GM19238 (cell line): ENCODE data around the gene AASDH.
"Not testable (repeated sequence)": the region's sequence is repeated elsewhere in the genome, so short reads cannot be mapped to it uniquely, and the experiment has no call there.

ENCODE experiments used
- DNase-seq: peaks from one replicate; pipeline ENCODE4 v3.0.0; 2011; ENCODE audit warnings: low spot score; ENCODE audit not compliant: insufficient read length

Gene AASDH

GRCh38 chr4:56405016-56405415, 17.7 kb upstream of the AASDH start:
- no peak for DNase-seq

- no peak for DNase-seq
Measured at GRCh38 chr4:56400560-56400959, 13.3 kb upstream of the AASDH start.

GRCh38 chr4:56391270-56391669, 4.0 kb upstream of the AASDH start:
- no peak for DNase-seq

GRCh38 chr4:56389558-56389957, 2.3 kb upstream of the AASDH start:
- DNase-seq: no peak

- DNase-seq: no peak
Measured at GRCh38 chr4:56388306-56388705, 1.0 kb upstream of the AASDH start.

- DNase-seq: no peak
Measured at GRCh38 chr4:56386091-56386490, 1.2 kb downstream of the AASDH start.

- DNase-seq: no peak
Measured at GRCh38 chr4:56375458-56375857, 11.8 kb downstream of the AASDH start.

GRCh38 chr4:56374956-56375355, 12.3 kb downstream of the AASDH start:
- no peak for DNase-seq

- DNase-seq: no peak
Measured at GRCh38 chr4:56372774-56373173, 14.5 kb downstream of the AASDH start.

GRCh38 chr4:56371426-56372220, 15.7 kb downstream of the AASDH start:
- DNase-seq: no peak

GRCh38 chr4:56370377-56370776, 16.9 kb downstream of the AASDH start:
- no peak for DNase-seq

- DNase-seq: not testable (repeated sequence)
Measured at GRCh38 chr4:56362981-56363380, 24.3 kb downstream of the AASDH start.

- DNase-seq: no peak
Measured at GRCh38 chr4:56360071-56360470, 27.2 kb downstream of the AASDH start.

- DNase-seq: no peak
Measured at GRCh38 chr4:56356650-56357049, 30.6 kb downstream of the AASDH start.

GRCh38 chr4:56348576-56348975, 38.7 kb downstream of the AASDH start:
- DNase-seq: no peak

- no peak for DNase-seq
Measured at GRCh38 chr4:56345458-56345857, 41.8 kb downstream of the AASDH start.

- DNase-seq: no peak
Measured at GRCh38 chr4:56342746-56343145, 44.5 kb downstream of the AASDH start.

GRCh38 chr4:56330691-56331090, 56.6 kb downstream of the AASDH start:
- DNase-seq: no peak

- no peak for DNase-seq
Measured at GRCh38 chr4:56326363-56326762, 60.9 kb downstream of the AASDH start.

- DNase-seq: no peak
Measured at GRCh38 chr4:56324011-56324610, 63.2 kb downstream of the AASDH start.

- no peak for DNase-seq
Measured at GRCh38 chr4:56323327-56323726, 64.0 kb downstream of the AASDH start.

- DNase-seq: no peak
Measured at GRCh38 chr4:56321251-56321650, 66.0 kb downstream of the AASDH start.

GRCh38 chr4:56320293-56320692, 67.0 kb downstream of the AASDH start:
- DNase-seq: no peak
